Measurements from ENCODE around the gene IRF2BP2. TPM values are rescaled to one million over a fixed set of nuclear protein-coding genes. Genes with fewer than 3 reads are reported as not detected.
A peak's percentile ranks its signal among the peaks of the same experiment; 100 is the strongest.

Gene IRF2BP2
- total and polyA plus RNA-seq, 2 of the 13 experiments (the other 11 are each of a cell fraction or from before 2014, with no cell fraction given), result 140 to 147 TPM

DNA sequence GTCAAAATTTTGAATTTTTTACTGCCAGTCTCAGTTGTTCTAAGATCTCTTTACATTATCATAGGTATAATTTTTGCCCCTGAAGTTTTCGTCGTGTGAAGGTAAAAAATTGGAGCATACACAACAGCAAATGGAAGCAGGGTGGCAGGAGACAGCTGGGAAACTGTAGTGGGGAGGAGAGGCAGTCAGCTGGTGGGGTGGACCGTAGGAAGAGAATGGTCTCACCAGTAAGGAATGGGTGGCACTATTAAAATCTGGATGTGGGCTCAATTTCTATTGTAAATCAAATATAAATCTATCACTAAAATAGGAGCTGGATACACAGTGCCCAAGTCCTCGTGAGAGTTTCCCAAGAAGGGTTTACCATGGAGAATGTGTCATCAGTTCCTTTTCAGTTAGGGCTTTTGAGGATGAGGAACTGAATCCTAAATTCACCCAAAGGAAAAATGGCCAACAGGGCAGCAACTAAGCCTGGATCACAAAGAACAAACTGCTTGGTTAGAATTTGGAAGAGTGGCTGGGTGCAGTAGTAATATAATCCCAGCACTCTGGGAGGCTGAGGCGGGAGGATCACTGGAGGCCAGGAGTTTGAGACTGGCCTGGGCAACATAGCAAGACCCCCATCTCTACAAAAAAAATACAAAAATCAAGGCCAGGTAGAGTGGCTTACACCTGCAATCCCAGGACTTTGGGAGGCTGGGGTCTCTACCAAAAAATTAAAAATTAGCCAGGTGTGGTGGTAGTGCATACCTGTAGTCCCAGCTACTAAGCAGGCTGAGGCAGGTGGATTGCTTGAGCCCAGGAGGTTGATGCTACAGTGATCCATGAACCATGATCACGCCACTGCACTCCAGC lies 10.5 kb upstream of the IRF2BP2 start (continued):
- TF ChIP-seq, protein P1, sequence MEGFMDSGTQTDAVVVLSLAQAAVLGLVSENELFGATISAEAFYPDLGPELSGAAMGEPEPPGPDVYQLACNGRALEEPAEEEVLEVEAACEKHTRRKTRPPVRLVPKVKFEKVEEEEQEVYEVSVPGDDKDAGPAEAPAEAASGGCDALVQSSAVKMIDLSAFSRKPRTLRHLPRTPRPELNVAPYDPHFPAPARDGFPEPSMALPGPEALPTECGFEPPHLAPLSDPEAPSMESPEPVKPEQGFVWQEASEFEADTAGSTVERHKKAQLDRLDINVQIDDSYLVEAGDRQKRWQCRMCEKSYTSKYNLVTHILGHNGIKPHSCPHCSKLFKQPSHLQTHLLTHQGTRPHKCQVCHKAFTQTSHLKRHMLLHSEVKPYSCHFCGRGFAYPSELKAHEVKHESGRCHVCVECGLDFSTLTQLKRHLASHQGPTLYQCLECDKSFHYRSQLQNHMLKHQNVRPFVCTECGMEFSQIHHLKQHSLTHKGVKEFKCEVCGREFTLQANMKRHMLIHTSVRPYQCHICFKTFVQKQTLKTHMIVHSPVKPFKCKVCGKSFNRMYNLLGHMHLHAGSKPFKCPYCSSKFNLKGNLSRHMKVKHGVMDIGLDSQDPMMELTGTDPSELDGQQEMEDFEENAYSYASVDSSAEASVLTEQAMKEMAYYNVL (CRISPR knock-in tag; IDR thresholded peaks at IDR 0.05; ENCODE audit: borderline replicate concordance), result peak; percentile 53; the same call in 1 of the 2 replicates
- TF ChIP-seq ZNF24 (IDR thresholded peaks at IDR 0.05) (0 out of 2 replicates have a peak, but pooled peaks have one; percentile 18), JARID2 (CRISPR knock-in tag; IDR thresholded peaks at IDR 0.05; ENCODE audit: insufficient replicate concordance) (no peak), ERF (CRISPR knock-in tag; IDR thresholded peaks at IDR 0.05) (peak; percentile 10; the same call in 1 of the 2 replicates), ZBTB21 (CRISPR knock-in tag; IDR thresholded peaks at IDR 0.05) (no peak), ZNF703 (CRISPR knock-in tag; IDR thresholded peaks at IDR 0.05; ENCODE audit: borderline replicate concordance) (no peak), ZNF232 (CRISPR knock-in tag; IDR thresholded peaks at IDR 0.05; ENCODE audit: borderline replicate concordance) (no peak), KDM2A (CRISPR knock-in tag; IDR thresholded peaks at IDR 0.05; ENCODE audit: borderline replicate concordance, low read depth) (no peak), JUND (CRISPR knock-in tag; IDR thresholded peaks at IDR 0.05) (peak; percentile 15; the same call in 1 of the 2 replicates), KLF15 (CRISPR knock-in tag; IDR thresholded peaks at IDR 0.05; ENCODE audit: borderline replicate concordance) (no peak), IKZF1 (IDR thresholded peaks at IDR 0.05) (no peak), MED13 (CRISPR knock-in tag; IDR thresholded peaks at IDR 0.05) (peak; percentile 10; the same call in 1 of the 2 replicates), RXRB (CRISPR knock-in tag; IDR thresholded peaks at IDR 0.05; ENCODE audit: borderline replicate concordance) (no peak), ZFP90 (CRISPR knock-in tag; IDR thresholded peaks at IDR 0.05; ENCODE audit: borderline replicate concordance) (no peak), ZNF460 (CRISPR knock-in tag; IDR thresholded peaks at IDR 0.05; ENCODE audit: borderline replicate concordance) (no peak), KAT8 (CRISPR knock-in tag; IDR thresholded peaks at IDR 0.05) (0 out of 2 replicates have a peak, but pooled peaks have one; percentile 39), PLRG1 (conservative IDR thresholded peaks at IDR 0.05) (no peak), IKZF4 (CRISPR knock-in tag; IDR thresholded peaks at IDR 0.05; ENCODE audit: borderline replicate concordance, low read depth, not compliant biosample characterization) (no peak), NR3C1 (CRISPR knock-in tag; IDR thresholded peaks at IDR 0.05) (no peak)
- TF ChIP-seq, protein P2, sequence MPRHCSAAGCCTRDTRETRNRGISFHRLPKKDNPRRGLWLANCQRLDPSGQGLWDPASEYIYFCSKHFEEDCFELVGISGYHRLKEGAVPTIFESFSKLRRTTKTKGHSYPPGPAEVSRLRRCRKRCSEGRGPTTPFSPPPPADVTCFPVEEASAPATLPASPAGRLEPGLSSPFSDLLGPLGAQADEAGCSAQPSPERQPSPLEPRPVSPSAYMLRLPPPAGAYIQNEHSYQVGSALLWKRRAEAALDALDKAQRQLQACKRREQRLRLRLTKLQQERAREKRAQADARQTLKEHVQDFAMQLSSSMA (CRISPR knock-in tag; IDR thresholded peaks at IDR 0.05), result no peak
- TF ChIP-seq, protein P3, sequence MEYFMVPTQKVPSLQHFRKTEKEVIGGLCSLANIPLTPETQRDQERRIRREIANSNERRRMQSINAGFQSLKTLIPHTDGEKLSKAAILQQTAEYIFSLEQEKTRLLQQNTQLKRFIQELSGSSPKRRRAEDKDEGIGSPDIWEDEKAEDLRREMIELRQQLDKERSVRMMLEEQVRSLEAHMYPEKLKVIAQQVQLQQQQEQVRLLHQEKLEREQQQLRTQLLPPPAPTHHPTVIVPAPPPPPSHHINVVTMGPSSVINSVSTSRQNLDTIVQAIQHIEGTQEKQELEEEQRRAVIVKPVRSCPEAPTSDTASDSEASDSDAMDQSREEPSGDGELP (IDR thresholded peaks at IDR 0.05; ENCODE audit: borderline replicate concordance, low read depth), result peak; percentile 79
- TF ChIP-seq, protein P4, sequence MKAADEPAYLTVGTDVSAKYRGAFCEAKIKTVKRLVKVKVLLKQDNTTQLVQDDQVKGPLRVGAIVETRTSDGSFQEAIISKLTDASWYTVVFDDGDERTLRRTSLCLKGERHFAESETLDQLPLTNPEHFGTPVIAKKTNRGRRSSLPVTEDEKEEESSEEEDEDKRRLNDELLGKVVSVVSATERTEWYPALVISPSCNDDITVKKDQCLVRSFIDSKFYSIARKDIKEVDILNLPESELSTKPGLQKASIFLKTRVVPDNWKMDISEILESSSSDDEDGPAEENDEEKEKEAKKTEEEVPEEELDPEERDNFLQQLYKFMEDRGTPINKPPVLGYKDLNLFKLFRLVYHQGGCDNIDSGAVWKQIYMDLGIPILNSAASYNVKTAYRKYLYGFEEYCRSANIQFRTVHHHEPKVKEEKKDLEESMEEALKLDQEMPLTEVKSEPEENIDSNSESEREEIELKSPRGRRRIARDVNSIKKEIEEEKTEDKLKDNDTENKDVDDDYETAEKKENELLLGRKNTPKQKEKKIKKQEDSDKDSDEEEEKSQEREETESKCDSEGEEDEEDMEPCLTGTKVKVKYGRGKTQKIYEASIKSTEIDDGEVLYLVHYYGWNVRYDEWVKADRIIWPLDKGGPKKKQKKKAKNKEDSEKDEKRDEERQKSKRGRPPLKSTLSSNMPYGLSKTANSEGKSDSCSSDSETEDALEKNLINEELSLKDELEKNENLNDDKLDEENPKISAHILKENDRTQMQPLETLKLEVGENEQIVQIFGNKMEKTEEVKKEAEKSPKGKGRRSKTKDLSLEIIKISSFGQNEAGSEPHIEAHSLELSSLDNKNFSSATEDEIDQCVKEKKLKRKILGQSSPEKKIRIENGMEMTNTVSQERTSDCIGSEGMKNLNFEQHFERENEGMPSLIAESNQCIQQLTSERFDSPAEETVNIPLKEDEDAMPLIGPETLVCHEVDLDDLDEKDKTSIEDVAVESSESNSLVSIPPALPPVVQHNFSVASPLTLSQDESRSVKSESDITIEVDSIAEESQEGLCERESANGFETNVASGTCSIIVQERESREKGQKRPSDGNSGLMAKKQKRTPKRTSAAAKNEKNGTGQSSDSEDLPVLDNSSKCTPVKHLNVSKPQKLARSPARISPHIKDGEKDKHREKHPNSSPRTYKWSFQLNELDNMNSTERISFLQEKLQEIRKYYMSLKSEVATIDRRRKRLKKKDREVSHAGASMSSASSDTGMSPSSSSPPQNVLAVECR (CRISPR knock-in tag; IDR thresholded peaks at IDR 0.05; ENCODE audit: borderline replicate concordance), result 0 out of 2 replicates have a peak, but pooled peaks have one; percentile 8

All from HepG2 (cell line).